Upper lobe of left lung (tissue), 6 donors: Measurements from ENCODE around the gene PTGES3L. TPM values are rescaled to one million over a fixed set of nuclear protein-coding genes. Genes with fewer than 3 reads are reported as not detected.
A peak's percentile ranks its signal among the peaks of the same experiment; 100 is the strongest.
"Not testable (repeated sequence)": the region's sequence is repeated elsewhere in the genome, so short reads cannot be mapped to it uniquely, and the experiment has no call there.

Experiments
- ATAC-seq, 2 donors: fragments of 200-7000 bp; cut with Tn5 transposase; one replicate each; pipeline ENCODE4 v1.9.1; 2022; ENCODE audit warnings: mild to moderate bottlenecking in 2 of 2, moderate library complexity in 2 of 2; ENCODE audit not compliant: low FRiP score in 2 of 2
- DNase-seq, 2 donors: peaks; one replicate each; pipeline ENCODE4 v3.0.0-alpha.2; 2019 to 2020
- H3K27ac ChIP-seq, 4 donors: fragments of 200-600 bp; sonication (generic); one replicate each; pipeline ENCODE4 v1.5.1; 2016 to 2019
- H3K27me3 ChIP-seq, 4 donors: fragments of 200-600 bp; sonication (generic); one replicate each; pipeline ENCODE4 v1.5.1; 2017 to 2019
- H3K36me3 ChIP-seq, 4 donors: fragments of 200-600 bp; sonication (generic); one replicate each; pipeline ENCODE4 v1.5.1; 2016 to 2019
- H3K4me1 ChIP-seq, 4 donors: fragments of 200-600 bp; sonication (generic); one replicate each; pipeline ENCODE4 v1.5.1; 2018 to 2019
- H3K4me3 ChIP-seq, 4 donors: fragments of 200-600 bp; sonication (generic); one replicate each; pipeline ENCODE4 v1.5.1; 2017 to 2019; ENCODE audit warnings: mild to moderate bottlenecking in 2 of 4, moderate library complexity in 1 of 4
- H3K9me3 ChIP-seq, 4 donors: fragments of 200-600 bp; sonication (generic); one replicate each; pipeline ENCODE4 v1.5.1; 2018 to 2019
- CTCF ChIP-seq, 6 experiments: fragments of 450-650 bp in 4 of 6; fragments of 200-600 bp in 2 of 6; sonication (generic) in 2 of 6; IDR thresholded peaks; one replicate each; pipeline ENCODE4 v1.5.1; 2016 to 2019; ENCODE audit warnings: antibody characterized with exemption in 6 of 6
- EP300 ChIP-seq, 4 donors: sonication (generic); formaldehyde crosslinking; IDR thresholded peaks; one replicate each; pipeline ENCODE4 v1.5.1; 2017; ENCODE audit warnings: antibody characterized with exemption in 4 of 4, control low read depth in 2 of 4
- POLR2A ChIP-seq, 4 donors: fragments of 450-650 bp; IDR thresholded peaks; one replicate each; pipeline ENCODE4 v1.5.1; 2016 to 2017; ENCODE audit warnings: antibody characterized with exemption in 4 of 4, mild to moderate bottlenecking in 2 of 4
- POLR2AphosphoS5 ChIP-seq, 2 donors: sonication (generic); formaldehyde crosslinking; IDR thresholded peaks; one replicate each; pipeline ENCODE4 v1.5.1; 2017; ENCODE audit warnings: antibody characterized with exemption in 2 of 2
- WGBS, 2 donors: methylation state at CpG; one replicate each; pipeline ENCODE4 v1.1.5; 2017 to 2018; 5-methylcytosine and 5-hydroxymethylcytosine counted together
- total RNA-seq, 6 donors: library from RNA; depleted of rRNA in 4 of 6; stranded (reverse); fragments of >200 nt in 4 of 6; gene quantifications; one replicate each; pipeline versions ENCODE4 v1.1.0 to v1.2.1, GENCODE V29; 2016 to 2021
- donor health status: DM: no; HTN: no; CAD: no; lungs with moderate emphysema.
- donor health status: DM: no; HTN: yes; CAD: no; lungs with severe emphysema.

The PTGES3L gene
- total RNA-seq, 6 donors from 2014 or later = 0.11 to 7.3 (median 0.76) TPM; not detected in 1

GRCh38 chr17:42997984-42998938 is 18.4 kb upstream of the PTGES3L start, which contains the start of gene RPL27:
TSS of gene RPL27 (plus strand) at chr17:42998419. CDS start at chr17:42998751, 332 bp downstream.
- Histone ChIP-seq H3K4me3 (peak within 1 kb of the TSS; percentile 57 to 92 (median 74)), H3K36me3 (peaks cover 21 to 49% (median 38%) of the 10 kb centered on the region in 4 donors), H3K9me3 (no peaks in the 10 kb centered on the region), H3K4me1 (peaks cover 24 to 41% (median 31%) of the 10 kb centered on the region in 4 donors), H3K27me3 (no peaks in the 10 kb centered on the region), H3K27ac (peak within 1 kb of the TSS; percentile 92 to 96 (median 94))
- WGBS, 2 donors = 0% methylated on average over 22 to 48 of the region's 49 CpGs
- TF ChIP-seq EP300 (IDR thresholded peaks at IDR 0.05) = peak in 2 of 4 donors; percentile 7 to 79
- peak; percentile 93 to 95 (median 95) for TF ChIP-seq CTCF (IDR thresholded peaks at IDR 0.05)
- peak; percentile 93 to 98 for TF ChIP-seq POLR2AphosphoS5 (IDR thresholded peaks at IDR 0.05)
- peak; percentile 67 to 90 (median 80) for TF ChIP-seq POLR2A (IDR thresholded peaks at IDR 0.05)
- ATAC-seq (peak; percentile 98), DNase-seq (peak; percentile 91 to 99)

GRCh38 chr17:42997390-42997983 is 17.6 kb upstream of the PTGES3L start:
- H3K4me1 ChIP-seq = peaks cover 24 to 41% (median 31%) of the 10 kb centered on the region in 4 donors
- TF ChIP-seq EP300 (IDR thresholded peaks at IDR 0.05) (no peak), CTCF (IDR thresholded peaks at IDR 0.05) (no peak), POLR2AphosphoS5 (IDR thresholded peaks at IDR 0.05) (no peak), POLR2A (IDR thresholded peaks at IDR 0.05) (no peak)
- peak overlapping the region in 3 of 4 donors; percentile 57 to 92 (median 84) for H3K4me3 ChIP-seq
- H3K9me3 ChIP-seq = no peaks in the 10 kb centered on the region
- peak overlapping the region; percentile 78 to 96 (median 94) for H3K27ac ChIP-seq
- DNase-seq (no peak), ATAC-seq (no peak)
- WGBS, 2 donors = 15 to 31% methylated on average over 5 of the region's 5 CpGs
- no peaks in the 10 kb centered on the region for H3K27me3 ChIP-seq
- peaks cover 16 to 49% (median 38%) of the 10 kb centered on the region in 4 donors for H3K36me3 ChIP-seq

GRCh38 chr17:42993913-42994312 is 14.0 kb upstream of the PTGES3L start:
- H3K9me3 ChIP-seq, H3K27me3 ChIP-seq, ATAC-seq, H3K4me3 ChIP-seq, DNase-seq, H3K27ac ChIP-seq: not testable (repeated sequence)
- Histone ChIP-seq H3K36me3 (peaks cover 28 to 51% (median 43%) of the 10 kb centered on the region in 4 donors), H3K4me1 (peaks cover 7 to 11% (median 10%) of the 10 kb centered on the region in 4 donors)
- WGBS, 2 donors = 81% methylated on average over 10 of the region's 10 CpGs

- DNase-seq (no peak), ATAC-seq (no peak)
- WGBS, 2 donors = 77 to 85% methylated on average over 5 of the region's 5 CpGs
- Histone ChIP-seq H3K4me3 (no peak overlapping the region), H3K4me1 (peaks cover 7 to 9% (median 8%) of the 10 kb centered on the region in 4 donors), H3K36me3 (peaks cover 35 to 61% (median 53%) of the 10 kb centered on the region in 4 donors), H3K27ac (no peak overlapping the region), H3K9me3 (no peaks in the 10 kb centered on the region), H3K27me3 (no peaks in the 10 kb centered on the region)
- no peak for TF ChIP-seq POLR2AphosphoS5 (IDR thresholded peaks at IDR 0.05)
- TF ChIP-seq POLR2A (IDR thresholded peaks at IDR 0.05) = no peak
- no peak for TF ChIP-seq CTCF (IDR thresholded peaks at IDR 0.05)
Observed at GRCh38 chr17:42992872-42993271, 13.0 kb upstream of the PTGES3L start.

- peaks cover 0 to 2% (median 0%) of the 10 kb centered on the region in 4 donors for H3K4me1 ChIP-seq
- ATAC-seq = no peak
- no peak overlapping the region for H3K27ac ChIP-seq
- WGBS, 2 donors = 97 to 100% methylated on average over 5 to 6 of the region's 6 CpGs
- no peaks in the 10 kb centered on the region for H3K9me3 ChIP-seq
- H3K4me3 ChIP-seq = no peak overlapping the region
- no peaks in the 10 kb centered on the region for H3K27me3 ChIP-seq
- DNase-seq = no peak
- peaks cover 44 to 75% (median 66%) of the 10 kb centered on the region in 4 donors for H3K36me3 ChIP-seq
- TF ChIP-seq POLR2A (IDR thresholded peaks at IDR 0.05) = no peak
- TF ChIP-seq CTCF (IDR thresholded peaks at IDR 0.05) = no peak
- TF ChIP-seq EP300 (IDR thresholded peaks at IDR 0.05) = no peak
- TF ChIP-seq POLR2AphosphoS5 (IDR thresholded peaks at IDR 0.05) = no peak
Observed at GRCh38 chr17:42991471-42991870, 11.6 kb upstream of the PTGES3L start.
